HG02759 (cell line): ENCODE data around the gene LPIN3.

Experiments used
- ATAC-seq: cut with Tn5 transposase; IDR thresholded peaks from one replicate; pipeline ENCODE4 v1.9.1; 2021; ENCODE audit warnings: mild to moderate bottlenecking, moderate library complexity; ENCODE audit not compliant: unreplicated experiment

The LPIN3 gene

GRCh38 chr20:41364967-41365765 lies 24.5 kb downstream of the LPIN3 start:
- no peak for ATAC-seq

- ATAC-seq = no peak
Measured at GRCh38 chr20:41365777-41366545, 25.3 kb downstream of the LPIN3 start.

GRCh38 chr20:41366546-41367392 lies 26.1 kb downstream of the LPIN3 start, which contains the start of gene EMILIN3:
Gene EMILIN3, minus strand, starts transcription at chr20:41366818. Its CDS starts 184 bp downstream, at chr20:41366634.
- ATAC-seq = no peak

GRCh38 chr20:41367393-41367695 lies 26.7 kb downstream of the LPIN3 start:
- no peak for ATAC-seq

DNA sequence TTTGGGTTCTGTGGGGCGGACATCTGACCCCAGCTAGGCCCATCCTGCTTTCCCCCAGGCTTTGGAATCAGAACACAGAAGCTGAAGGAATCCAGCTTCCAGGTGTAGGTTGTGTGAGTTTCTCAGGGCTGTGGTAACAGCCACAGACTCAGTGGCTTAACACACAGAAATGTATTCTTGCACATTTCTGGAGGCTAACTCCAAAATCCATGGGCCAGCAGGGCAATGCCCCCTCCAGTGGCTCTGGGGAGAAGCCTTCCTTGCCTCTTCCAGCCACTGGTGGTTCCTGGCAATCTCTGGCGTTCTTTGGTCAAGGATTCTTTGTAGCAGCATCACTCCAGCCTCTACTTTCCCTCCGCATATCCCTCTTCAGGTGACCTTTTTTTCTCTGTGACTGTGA lies 27.3 kb downstream of the LPIN3 start:
- ATAC-seq = no peak

- no peak for ATAC-seq
Measured at GRCh38 chr20:41369673-41370072, 29.1 kb downstream of the LPIN3 start.

DNA sequence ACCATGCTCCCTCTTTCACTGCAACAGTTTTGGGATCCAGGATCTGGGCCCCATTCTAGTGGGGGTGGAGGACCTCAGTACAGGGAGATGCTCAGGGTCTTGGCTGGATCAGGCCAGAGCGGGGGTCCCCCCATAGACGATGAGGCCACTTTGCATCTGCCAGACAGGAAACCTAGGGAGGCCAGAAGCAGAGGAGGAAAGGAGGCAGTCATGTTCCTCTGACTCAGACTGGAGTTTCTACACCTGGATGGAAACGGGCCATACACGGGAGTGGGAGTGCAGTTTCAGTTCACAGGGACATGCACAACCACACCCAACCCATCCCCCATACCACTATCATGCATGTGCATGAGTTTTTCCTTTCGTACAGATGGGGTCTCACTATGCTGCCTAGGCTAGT lies 29.6 kb downstream of the LPIN3 start:
- ATAC-seq = no peak

DNA sequence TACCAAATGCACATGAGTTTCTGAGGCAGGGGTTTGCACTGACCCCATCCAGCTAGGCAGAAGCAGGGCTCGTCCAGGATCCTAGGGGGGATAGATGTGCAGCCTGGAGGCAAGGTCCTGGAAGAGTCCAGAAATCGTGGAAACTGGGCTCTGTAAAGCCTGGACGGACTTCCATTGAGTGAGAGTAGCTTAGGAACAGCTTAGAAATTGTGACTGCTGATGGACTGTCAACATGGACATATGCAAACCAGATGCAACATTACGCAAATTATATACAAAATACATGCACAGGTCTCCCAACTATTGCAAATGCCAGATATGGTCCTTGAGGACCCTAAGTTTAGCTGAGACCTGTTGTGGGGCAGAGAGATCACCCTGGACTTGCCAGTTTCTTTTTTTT lies 30.8 kb downstream of the LPIN3 start:
- ATAC-seq = no peak

DNA sequence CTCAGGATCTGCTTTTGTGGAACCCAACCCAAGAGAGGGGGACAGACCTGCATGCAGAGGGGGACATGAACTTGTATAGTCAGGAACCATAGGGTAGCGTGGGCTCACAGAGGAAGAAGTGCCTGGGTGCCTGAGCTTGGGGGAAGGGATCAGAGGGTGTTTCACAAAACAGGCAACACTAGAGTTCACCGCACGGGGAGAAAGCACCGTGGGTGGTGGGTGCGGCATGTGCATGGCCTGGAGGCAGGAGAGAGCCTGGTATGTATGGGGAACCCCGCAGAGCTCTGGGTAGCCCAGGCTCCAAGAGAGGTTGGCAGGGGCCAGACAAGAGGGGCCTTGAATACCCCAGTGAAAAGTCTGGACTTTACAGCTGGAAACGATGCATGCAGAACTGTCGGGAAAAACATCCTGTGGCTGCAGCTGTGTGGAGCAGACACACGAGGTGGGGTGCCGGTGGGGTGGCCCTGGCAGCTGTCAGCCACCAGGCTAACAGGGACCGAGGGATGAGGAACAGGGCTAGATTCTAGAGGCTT lies 32.7 kb downstream of the LPIN3 start:
- ATAC-seq = no peak

- no peak for ATAC-seq
Measured at GRCh38 chr20:41373931-41374920, 33.6 kb downstream of the LPIN3 start.

- ATAC-seq = no peak
Measured at GRCh38 chr20:41375846-41376245, 35.2 kb downstream of the LPIN3 start.

GRCh38 chr20:41376349-41376748 lies 35.7 kb downstream of the LPIN3 start:
- no peak for ATAC-seq

DNA sequence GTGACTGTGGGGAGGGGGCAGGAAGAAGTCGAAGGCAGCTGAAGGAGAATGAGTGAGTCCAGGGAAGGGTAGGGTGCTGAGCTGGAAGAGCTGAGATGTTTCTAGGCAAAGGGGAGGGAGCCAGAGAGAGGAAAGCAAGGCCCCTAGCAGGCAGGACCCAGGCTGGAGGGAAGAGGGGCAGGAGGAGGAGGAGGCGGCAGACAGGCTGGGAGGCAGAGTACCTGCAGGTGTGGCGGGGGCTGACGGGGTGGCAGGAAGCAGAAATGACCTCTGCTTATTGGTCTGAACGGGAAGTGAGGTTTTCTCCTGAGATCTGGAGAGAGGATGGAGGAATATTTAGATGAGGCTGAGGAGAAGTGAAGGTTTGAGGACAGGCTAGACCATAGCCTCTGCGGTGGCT lies 36.7 kb downstream of the LPIN3 start:
- no peak for ATAC-seq

DNA sequence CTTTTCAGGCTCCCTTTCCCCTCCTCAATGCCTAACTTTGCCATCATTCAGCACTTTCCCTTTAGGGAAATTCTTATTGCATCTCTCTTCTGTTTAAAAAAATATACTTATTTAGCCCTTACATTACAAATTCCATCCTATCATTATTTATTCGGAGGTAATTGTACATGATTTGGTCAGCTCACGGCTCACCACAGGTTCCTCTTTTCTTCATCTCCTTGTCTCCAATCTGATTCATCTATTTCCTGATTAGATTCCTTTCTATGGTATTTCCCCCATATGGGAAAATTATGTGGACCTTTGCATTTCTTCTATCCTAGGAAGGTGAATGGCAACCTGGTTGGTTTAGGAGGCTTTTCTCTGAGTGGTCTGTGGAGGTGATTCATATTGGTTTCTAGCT lies 38.9 kb downstream of the LPIN3 start:
- no peak for ATAC-seq

- ATAC-seq = no peak
Measured at GRCh38 chr20:41380551-41381193, 40.1 kb downstream of the LPIN3 start.

DNA sequence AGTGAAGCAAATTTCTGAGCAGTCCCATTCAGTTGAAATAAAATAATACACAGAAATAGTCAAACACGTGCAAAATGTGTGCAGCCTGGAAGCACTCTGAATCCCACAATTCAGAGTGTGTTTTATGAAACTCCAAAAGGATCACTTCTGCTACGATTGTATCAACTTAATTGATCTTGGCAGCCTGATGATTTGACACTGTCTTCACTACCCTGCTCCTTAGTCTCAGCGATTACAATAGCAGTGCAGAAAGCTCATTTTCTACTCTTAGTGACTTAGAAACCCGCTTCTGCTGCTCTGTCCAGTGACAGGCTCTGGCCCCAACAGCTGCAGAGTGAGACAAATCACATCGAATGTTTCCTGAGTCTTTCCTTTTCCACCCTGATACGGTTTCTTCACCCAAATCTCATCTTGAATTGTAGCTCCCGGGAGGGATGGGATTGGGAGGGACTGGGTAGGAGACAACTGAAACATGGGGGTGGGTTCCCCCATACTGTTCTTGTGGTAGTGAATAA lies 42.2 kb downstream of the LPIN3 start:
- ATAC-seq = no peak

DNA sequence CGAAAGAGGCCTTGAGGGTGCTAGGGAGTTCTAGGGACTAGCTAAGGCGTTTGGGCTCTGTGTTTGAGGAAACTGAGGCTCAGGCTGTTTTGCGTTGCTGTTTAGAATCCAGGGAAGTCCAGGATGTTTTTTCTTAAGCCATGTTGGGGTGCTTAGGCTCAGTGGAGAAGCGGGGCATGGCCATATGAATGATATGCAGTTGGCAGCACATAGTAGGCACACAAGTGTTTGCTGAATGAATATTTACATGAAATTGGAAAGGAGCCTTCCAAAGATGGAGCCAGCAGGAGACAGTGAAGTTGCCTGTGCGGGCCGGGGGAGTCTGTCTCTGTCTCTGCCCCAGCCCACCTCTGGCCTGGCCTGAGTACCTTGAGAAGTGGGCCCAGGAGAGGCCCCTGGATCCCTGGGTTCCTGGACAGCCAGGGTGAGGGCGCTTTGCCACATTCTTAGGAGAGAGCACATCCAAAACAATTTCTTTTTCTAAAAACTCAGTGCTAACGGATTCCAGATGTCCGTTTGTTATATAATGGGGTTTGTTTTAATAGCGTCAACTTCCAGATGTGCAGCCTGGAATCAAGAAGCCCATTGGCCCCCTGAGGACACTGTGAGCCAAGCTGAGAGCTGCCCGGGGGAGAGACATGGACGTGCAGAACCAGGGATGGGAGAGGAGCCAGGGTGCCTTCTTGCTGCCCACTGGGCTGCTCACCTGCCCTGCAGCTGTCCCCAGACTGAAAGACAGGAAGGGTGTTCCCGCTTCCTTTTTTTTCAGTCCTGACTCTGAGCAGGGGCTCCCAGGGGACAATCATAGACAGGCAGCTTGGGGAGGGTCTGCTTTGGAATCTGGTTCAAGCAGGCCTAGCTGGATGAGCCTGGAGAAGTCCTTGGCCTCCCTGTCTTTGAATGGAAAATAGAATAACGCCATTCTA lies 46.1 kb downstream of the LPIN3 start:
- no peak for ATAC-seq

- no peak for ATAC-seq
Measured at GRCh38 chr20:41387444-41387851, 46.8 kb downstream of the LPIN3 start.
